Measurements from ENCODE around the gene CDX1.

The CDX1 gene

DNA sequence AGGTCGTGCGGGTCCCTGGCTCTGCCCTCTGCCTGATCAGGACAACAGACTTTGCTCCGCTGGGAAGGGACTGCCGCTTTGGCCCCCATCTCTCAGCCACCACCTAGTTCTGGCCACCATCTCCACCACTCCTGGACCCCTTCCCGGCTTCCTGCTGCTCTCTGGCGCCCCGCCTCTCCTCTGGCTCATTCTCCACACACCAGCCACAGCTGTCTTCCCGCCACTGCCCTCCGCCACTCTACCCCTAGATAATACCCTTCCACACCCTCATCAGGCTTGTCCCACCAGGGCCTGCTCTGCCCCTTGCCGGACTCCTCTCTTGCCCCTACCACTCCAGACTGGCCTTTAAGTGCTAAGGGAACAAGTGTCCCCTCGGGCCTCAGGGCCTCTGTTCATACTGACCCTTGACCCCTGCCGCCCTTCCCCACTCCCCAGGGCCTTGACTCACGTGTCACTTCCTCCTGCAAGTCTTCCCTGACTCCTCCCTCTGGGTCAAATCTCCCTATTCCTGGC is 3.0 kb upstream of the CDX1 start:
- DNase-seq (ENCODE audit: low spot score): peak; percentile 45

DNA sequence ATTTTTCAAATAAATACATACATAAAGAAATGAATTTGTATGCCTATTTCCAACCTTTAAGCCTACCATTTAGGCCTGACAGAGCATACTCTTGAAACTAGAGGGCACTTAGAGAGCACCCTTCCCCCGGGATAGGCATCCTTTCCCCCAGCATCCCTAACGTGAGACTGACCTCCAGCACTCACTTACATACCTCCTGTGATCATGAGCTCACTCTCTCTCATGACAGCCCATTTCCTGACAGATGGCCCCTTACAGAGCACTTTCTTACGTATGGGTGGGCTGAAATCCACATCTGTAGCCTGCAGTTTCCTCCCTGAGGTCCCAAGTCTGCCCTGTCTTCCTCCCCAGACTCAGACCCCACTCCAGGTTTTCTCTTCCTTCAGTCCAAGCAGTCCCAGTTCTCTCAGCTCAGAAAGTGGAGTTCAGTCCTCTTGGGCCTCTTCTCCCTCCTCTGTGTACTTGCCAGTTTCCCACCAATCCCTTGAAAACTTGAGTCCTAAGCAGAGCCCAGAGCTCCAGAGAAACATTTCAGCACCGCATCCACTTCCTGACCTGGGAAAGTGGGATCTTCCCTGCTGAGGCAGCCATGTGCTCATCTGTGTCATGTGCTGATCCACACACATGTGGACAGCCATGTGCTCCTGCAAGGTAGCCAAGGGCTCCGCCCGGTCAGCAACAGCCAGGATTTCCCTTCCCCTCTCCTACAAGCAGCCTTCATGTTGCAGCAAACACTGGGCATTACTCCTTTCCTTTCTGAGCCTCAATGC is 2.2 kb upstream of the CDX1 start:
- DNase-seq (ENCODE audit: low spot score): no peak

DNA sequence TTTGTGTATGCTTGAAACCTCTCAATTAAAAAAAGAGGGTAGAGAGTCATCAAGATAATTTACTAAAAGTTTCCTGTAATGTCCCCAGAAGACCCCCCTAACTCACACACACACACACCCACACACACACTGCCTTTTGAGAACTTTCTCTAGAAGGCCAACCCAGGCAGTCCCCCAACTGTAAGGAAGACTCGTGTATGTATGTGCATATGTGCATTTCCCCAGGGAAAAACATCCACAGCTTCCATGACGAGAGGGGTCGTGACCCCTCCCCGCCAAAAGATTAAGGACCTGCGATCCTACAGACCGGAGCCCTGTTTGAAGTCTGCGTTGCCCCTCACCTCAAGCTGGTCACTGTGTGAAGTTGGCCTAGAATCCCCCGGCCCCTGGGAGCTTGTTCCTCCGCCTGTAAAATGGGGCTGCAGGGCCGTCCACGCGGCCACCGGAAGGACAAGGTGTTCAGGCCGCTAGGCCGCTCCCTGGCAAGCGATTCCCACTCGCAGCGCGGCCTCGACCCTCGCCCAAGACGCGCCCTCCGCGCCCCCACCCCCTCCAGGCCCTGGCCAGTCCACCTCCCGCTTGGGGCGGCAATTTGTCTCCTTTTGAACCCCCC is 435 bp upstream of the CDX1 start:
- DNase-seq (ENCODE audit: low spot score): no peak

DNA sequence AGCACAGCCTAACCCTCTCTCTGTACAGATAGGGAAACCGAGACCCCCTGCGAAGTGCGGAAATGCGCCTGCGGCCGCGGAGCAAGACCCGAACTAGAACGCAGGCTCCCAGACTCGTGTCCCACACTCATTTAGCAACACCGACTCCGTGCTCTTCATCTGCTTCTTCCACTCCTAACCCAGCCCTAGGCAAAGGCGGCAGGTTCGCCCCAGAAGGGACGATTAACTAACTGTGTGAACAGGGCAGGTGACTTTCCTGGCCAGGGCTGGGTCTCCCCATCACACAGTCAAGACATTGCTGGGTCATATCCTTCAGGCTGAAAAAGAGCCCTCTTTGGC is 903 bp downstream of the CDX1 start:
- no peak for DNase-seq (ENCODE audit: low spot score)

DNA sequence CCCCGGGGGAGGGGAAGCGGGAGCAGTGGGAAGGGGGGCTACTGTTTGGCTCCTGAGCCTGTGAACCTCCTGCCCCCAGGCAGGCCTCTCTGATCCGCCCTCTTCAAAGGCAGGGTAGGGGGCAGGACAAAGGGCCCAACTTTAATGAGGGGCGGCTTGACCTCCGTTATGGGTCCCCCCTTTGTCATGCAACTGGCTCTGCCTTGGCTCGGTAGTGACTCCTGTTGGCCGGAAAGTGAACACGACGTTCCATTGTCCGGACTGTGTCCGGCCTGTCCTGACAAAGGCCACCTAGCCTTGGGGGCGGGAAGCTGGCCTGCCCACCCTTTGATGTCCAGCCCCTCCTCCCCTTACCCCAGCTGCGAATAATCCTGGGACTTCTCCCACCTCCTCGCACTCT is 1.3 kb downstream of the CDX1 start:
- DNase-seq (ENCODE audit: low spot score): no peak

DNA sequence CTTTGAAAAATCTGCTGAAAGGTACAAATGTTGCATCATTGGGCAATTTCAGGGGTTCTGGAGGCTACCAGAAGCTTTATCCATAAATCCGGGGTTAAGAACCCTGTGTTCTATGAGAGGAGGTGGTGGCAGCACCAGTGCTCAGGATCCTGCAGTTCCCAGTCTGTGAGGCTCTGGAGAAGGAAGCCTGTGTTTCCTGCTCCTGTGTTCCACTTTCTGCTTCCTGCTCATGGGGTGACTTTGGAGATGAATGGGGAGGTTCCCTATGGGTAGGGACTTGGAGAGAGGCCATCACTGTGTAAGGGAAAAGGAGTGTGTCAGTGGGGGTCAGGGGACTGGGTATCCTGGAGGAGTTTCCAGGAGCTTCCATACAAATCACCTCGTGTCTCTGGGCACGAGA is 2.3 kb downstream of the CDX1 start:
- DNase-seq (ENCODE audit: low spot score): no peak

DNA sequence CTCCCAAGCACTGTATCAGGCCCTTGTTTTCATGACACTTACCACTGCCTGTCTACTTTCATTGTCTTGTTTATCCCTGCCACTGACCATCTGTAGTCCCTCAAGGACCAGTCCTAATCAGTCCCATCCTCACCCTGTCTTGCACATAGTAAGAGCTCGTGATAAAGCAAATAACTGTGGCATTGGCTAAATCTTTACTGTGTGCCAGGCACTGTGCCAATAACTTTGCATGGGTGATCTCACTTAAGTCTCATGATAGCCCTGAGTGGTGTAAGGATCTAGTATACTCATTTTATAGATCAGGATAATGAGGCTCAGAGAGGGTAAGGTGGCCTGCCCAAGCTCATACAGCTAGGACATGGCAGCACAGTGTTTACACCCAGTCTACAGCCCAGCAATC is 5.6 kb downstream of the CDX1 start:
- DNase-seq (ENCODE audit: low spot score): no peak

DNA sequence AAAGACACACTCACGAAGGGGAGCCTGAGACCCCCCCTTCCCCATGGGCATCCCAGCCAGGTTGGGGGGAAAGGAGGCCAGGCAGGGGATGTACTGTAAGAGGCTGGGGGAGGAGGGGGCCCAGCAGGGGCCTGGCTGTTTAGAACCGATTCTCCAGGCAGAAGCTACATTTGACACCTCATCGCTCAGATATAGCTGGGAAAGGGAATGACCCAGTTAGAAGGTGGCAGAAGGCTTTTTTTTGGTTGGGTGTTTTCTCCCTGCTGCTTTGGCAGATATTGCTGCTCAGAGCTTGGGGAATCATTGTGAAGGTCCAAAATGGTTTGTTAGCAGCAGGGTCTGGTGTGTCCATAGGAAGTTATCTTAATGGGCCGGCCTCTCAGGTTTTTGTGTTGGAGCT is 6.0 kb downstream of the CDX1 start:
- no peak for DNase-seq (ENCODE audit: low spot score)

DNA sequence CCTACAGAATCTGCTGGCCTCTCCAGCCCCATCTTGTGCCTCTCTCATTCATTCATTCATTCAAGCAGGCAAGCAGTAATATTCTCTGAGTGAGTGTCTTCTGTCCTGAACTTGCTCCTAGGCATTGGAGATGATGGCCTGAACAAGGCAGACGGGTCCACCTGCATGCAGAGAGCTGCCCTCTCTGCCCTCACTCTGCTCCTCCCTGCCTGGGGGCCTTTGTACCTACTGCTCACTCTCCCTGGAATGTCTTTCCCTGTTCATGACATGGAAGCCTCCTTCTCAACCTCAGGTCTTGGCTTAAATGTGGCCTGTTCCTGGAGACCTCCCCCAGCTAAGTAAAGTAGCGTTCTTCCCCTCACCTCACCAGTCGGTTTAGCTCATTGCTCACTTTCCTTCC is 6.6 kb downstream of the CDX1 start:
- no peak for DNase-seq (ENCODE audit: low spot score)

DNA sequence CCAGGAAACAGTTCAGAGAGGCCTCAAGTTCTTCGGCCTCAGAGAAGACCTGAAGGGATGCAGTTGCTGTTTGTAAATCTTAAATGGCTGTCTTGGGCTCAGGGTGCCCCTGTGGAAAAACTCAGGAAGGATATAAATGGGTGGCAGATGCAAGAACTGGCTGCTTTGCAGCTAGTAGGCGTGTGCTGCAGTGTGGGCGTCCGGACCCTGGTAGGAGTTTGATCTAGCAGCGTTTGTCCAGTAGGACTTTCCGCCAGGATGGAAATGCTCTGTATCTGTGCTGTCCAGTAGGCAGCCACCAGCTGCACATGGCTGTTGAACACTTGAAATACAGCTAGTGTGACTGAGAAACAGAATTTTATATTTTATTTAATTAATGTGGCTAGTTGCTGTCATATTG is 7.7 kb downstream of the CDX1 start:
- no peak for DNase-seq (ENCODE audit: low spot score)

DNA sequence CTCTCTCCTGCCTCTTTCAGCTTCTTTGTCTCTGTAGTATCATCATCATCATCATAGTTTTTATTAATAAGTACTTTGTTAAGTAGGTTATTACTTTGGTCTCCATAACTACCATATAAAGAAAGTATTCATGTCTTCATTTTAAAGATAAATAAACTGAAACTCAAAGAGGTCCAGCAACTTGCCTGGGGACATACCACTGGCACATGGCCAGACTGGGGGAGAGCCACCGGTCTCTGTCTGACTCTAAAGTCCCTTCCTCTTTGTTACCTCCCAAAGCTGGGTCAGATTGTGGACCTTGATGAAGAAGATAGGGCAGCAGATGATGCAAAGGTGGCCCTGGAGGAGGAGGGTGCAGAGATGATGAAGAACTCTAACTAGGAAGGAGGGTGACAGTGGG is 8.5 kb downstream of the CDX1 start:
- DNase-seq (ENCODE audit: low spot score): no peak

DNA sequence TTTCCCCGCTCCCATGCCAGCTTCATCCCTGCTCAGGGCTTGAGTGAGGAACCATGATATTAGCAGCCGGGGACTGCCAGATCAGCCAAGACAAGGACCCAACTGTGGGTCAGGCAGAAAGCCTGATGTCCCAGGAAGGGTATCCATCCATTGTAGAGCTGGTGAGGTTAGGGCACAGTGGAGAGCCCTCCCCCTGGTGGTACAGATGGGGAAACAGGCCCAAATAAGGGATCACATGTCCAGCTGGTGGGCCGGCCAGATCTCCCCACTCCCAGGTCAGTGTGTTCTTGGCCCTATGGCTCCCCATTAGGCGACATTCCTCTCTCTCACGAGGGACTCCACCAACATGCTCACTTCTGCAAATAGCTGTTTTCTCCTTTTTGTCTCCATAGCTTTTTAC is 9.0 kb downstream of the CDX1 start:
- DNase-seq (ENCODE audit: low spot score): peak; percentile 55

DNA sequence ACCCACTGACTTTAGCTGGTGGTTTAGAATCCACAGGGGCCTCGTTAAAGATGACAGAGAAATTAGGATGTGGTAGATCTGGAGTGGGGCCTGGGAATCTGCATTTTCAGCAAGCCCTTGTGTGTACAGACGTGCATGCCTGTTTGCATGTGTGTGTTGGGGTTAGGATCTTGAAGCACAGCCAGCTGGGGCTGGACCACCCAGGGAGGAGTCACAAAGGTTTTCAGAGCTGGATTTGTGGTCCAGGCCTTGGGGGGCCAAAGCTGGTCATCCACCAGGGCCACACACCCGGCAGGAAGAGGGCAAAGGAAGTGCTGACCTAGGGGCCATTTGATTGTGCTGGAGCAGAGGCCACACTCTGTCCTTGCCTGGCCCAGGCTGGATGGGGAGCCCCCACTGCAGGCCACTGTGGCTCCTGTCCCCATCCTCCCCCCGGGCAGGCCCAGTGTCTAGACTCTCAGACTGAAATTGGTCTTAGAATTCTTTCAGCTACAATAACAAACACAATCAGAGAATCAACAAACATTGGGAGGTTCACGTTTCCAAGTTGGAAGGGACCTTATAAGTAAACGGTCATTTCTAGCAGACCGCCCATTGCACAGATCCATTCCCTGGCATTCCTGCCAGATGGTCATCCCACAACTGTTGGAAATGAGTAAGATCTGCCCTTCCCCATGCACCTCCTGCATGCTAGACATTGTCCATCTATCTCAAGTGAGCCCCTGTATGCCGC is 10.3 kb downstream of the CDX1 start:
- DNase-seq (ENCODE audit: low spot score): no peak

DNA sequence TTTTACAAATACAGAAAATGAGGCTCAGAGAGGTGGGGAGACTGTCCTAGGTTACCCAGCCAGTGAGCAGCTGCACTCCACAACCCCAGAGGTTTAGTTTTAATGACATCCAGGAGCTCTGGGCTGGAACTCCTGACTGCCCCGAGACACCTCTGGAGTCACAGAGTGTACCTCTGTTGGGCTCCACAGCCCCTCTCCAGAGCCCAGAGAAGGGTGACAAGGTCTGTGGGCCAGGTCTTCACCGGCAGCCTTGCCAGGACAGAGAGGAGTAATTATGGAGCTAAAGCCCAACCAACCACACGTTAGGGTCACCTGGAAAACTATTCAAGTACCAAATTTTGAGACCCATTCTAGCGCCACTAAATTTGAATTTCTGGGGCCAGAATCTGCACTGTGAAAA is 11.1 kb downstream of the CDX1 start:
- DNase-seq (ENCODE audit: low spot score): no peak

DNA sequence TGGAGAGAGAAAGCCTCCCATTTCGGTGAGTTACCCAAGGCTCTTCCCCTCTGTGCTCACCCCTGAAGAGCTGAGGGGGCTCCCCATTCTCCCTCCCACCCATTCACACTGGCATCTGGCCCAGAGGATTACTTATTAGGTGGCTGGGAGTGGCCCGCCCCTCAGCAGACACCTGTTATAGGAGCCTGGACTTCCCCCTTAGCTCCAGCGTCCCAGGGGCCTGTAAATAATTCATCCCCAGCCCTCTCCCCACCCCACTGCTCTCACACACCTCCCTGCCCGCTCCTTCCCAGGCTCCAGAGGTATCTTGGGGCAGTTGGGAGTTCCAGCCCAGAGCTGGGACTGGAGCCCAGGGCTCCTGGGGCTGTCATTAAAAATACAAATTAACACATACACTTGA is 11.7 kb downstream of the CDX1 start:
- no peak for DNase-seq (ENCODE audit: low spot score)

DNA sequence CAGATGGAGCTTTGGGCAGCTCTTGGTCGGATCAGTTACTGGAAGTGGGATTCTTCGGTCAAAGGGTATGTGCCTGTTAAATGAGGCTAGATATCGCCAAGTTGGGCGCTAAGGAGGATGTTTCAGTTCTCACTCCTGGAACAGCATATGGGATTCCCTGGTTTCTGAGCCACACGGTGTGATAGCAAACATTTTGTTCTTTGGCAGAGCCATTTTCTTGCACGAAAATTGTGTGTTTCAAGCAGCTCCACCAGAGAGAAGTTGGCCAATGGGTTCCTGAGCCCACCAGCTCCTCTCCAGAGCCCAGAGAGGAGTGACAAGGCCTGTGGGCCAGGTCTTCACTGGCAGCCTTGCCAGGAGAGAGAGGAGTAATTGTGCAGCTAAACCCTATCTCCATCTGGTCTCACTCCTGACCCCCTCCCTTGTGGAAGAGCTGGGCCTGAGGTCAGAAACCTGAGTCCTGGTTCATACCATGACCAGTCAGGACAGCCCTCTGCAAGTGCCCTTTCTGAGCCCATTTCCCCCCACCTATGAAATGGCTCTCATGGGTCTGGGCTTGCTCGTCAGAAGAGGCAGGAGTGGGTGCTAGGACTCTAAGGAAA is 12.5 kb downstream of the CDX1 start:
- no peak for DNase-seq (ENCODE audit: low spot score)

DNA sequence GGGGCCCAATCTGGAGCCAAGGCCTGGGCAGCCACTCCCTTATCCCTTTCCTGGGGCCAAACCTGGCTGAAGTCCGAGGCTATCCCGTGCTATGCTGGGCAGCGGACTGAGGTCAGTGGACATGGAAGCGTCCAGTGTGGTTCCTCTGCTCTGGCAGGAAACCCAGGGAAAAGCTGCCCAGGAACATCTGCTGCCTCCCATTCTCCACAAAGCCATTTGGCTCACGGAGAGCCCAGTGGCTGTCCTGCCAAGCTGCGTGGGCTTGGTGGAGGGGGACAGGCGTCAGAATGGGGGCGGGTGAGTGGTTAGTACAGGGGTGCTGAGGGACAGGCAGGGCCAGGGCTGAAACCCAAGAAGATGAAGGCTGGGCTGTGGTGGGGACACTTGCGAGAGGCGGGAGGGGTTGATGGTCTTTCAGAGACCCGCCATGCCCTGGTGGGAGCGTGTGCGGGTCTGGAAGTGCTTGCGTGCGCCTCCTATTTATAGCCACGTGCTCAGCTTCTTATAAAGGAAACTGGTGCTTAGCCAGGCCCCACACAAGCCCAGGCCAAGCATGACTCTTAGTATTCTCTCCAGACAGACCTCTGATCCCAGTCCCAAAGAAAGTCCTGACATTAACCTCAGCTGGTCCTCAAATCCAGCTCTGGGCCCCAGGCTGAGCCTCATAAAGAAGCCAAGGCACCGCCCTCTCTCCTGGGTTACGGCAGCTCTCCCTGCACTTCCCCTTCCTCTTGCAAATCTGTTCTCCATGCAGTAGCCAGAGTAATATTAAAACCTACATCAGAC is 13.9 kb downstream of the CDX1 start:
- peak; percentile 67 for DNase-seq (ENCODE audit: low spot score)

DNA sequence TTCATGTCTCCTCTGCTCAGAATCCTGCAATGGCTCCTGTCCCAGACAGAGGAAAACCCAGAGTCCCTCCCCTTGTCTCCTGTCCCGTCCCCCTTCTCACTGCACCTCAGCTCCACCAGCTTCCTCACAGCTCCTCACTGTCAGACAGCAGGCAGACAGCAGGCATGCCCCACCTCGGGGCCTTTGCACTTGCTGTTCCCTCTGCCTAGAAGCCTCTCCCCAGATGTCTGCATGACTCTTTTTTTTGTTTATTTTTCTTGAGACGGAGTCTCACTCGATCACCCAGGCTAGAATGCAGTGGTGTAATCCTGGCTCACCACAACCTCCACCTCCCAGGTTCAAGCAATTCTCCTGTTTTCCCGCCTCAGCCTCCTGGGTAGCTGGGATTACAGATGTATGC is 14.4 kb downstream of the CDX1 start:
- peak; percentile 35 for DNase-seq (ENCODE audit: low spot score)

DNA sequence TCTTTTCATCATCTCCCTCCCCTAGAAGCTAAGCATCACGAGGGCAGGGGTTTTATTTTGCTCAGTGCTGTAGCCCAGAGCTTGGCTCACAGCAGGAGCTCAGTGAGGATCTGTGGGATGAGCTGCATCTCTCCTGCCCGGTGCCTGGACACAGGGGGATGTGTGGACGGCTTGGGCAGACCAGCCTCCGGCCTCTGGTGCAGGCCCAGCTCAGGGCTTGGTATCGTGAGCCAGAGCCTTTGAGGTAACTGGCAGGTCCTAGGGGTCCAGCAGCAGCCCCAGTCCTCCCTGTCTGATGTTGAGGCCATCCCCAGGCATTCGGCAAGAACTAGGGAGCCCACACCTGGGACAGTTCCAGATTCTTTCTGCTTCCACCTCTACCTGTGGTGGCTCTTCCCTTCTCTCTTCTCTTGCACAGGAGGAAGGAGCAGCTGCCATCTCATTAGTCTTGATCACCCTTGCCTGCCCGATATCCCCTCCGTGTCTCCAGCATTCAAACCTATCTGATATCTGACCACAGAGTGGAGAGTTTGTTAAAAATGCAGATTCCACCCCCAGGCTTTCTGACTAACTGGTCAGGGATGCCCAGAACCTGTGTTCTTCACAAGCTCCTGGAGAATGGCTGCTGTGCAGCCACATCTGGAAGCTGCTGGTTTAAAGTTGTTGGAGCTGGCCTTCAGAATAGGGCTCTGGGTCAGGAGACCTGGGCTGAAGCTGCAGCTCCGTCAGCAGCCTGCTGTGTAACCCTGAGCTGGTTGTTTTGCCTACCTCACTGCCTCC is 15.4 kb downstream of the CDX1 start:
- DNase-seq (ENCODE audit: low spot score): no peak

DNA sequence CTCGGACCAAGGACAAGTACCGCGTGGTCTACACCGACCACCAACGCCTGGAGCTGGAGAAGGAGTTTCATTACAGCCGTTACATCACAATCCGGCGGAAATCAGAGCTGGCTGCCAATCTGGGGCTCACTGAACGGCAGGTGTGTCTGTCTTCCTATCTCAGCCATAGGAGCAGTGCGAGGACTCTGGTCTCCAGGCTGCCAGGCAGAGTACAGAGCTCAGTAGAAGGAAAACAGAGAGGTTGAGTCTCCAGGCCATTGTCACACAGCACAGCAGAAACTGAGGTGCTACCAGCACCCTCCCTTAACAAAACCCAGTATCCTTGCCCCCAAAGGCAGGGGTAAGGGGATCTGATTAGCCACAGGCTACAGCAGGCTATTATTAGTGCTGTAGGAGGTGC is 16.2 kb downstream of the CDX1 start:
- DNase-seq (ENCODE audit: low spot score): no peak

DNA sequence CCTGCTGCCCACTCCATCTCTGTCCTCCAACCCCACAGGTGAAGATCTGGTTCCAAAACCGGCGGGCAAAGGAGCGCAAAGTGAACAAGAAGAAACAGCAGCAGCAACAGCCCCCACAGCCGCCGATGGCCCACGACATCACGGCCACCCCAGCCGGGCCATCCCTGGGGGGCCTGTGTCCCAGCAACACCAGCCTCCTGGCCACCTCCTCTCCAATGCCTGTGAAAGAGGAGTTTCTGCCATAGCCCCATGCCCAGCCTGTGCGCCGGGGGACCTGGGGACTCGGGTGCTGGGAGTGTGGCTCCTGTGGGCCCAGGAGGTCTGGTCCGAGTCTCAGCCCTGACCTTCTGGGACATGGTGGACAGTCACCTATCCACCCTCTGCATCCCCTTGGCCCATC is 16.9 kb downstream of the CDX1 start:
- no peak for DNase-seq (ENCODE audit: low spot score)
